8988T (cell line): Measurements from ENCODE around the gene KRT39.
"Not testable (repeated sequence)": the region's sequence is repeated elsewhere in the genome, so short reads cannot be mapped to it uniquely, and the experiment has no call there.

Source experiments
- DNase-seq: peaks from one replicate; pipeline ENCODE4 v3.0.0; 2011

The KRT39 gene

GRCh38 chr17:40966848-40967247 lies at the start of gene KRT39:
TSS of gene KRT39 (minus strand) at chr17:40966948. CDS start at chr17:40966856, 92 bp downstream.
- no peak for DNase-seq

DNA sequence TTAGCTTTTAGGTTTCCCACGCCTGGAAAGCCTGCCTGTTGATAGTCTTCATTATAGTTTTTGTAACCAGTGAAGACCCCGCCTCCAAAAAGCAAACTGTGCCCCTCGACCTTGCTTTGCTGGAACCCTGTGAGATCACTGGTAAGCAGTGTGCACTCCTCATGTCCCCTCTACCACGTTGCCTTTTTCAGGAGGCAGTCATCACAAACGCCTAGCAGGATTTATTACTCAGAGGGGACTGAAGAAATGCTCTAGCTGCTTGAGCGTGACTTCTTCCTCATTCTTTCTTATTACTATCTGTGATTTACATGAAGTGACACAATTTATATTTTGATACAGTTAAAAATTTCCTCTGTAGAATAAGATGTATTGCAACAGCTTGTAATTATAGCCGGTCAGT lies 48.7 kb upstream of the KRT39 start:
- no peak for DNase-seq

- DNase-seq = no peak
Observed at GRCh38 chr17:41013606-41014005, 46.9 kb upstream of the KRT39 start.

DNA sequence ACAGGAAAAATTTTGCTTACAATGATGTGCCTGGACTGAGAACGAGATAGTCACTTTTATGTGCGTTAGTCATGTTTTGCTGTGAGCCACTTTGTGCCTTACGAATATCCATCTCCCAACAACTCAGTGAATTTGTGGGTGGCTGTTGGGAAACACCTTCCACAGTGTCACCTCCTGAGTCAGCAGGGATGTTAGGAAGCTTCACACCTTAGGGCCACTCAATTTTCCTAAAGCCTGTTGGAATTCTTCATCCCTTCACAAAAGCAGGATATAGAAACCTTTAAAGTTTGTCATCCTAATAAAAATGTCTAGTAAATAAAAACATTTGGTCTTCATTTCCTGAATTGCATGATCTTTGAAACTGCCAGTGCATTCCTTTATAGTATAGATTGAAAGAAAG lies 46.4 kb upstream of the KRT39 start:
- no peak for DNase-seq

DNA sequence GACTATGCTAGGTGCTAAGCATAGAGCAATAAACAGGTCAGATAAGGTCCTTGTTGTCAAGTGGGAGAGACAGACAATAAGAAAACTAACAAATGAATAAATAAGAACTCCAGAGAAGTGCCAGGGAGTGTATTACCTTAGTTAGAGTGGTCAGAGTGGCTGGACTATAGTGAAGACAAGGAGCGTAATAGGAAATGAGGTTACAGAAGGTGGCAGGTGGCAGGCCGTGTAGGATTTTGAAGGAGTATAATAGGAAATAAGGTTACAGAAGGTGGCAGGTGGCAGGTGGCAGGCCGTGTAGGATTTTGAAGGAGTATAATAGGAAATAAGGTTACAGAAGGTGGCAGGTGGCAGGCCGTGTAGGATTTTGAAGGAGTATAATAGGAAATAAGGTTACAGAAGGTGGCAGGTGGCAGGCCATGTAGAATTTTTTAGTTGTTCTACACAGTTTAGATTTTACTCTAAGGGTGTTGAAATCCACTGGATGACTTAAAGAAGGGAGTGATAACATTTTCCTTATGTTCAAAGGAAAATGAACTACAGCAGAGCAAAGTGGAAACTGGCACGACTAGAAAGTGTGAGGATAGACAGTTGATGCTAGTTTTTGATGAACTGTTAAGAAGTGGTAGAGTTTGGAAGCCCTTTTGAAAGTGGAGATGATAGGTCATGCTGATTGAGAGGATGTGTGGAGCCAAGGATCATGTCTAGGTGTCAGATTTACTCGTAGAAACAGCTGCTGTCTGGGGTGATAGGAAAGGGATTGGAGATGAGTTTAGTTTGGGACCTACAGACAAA lies 45.8 kb upstream of the KRT39 start:
- DNase-seq = no peak

DNA sequence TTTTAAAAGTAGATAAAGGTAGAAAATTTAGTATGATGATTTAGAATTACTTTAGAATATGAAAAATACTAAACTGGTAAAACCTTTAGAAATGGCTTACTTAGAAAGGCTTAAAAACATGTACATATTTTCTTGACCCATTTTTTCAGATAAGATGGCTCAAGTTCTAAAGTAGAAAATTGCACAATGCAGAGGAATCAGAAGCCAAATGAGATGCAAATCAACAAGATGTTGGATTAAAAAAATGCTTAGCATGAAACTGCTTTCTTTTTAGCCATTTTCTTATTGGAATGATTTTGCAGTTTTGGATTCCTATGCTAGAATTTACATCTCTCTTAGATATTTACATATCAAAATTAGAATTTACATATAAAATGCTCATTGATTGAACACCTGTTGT lies 43.7 kb upstream of the KRT39 start:
- DNase-seq = no peak

GRCh38 chr17:41009936-41010335 lies 43.2 kb upstream of the KRT39 start:
- no peak for DNase-seq

GRCh38 chr17:41009301-41009760 lies 42.6 kb upstream of the KRT39 start:
- DNase-seq = no peak

GRCh38 chr17:41008811-41009210 lies 42.1 kb upstream of the KRT39 start, which contains the start of gene KRTAP3-1:
TSS of gene KRTAP3-1 (minus strand) at chr17:41009128. CDS start at chr17:41009074, 54 bp downstream.
- DNase-seq = no peak

DNA sequence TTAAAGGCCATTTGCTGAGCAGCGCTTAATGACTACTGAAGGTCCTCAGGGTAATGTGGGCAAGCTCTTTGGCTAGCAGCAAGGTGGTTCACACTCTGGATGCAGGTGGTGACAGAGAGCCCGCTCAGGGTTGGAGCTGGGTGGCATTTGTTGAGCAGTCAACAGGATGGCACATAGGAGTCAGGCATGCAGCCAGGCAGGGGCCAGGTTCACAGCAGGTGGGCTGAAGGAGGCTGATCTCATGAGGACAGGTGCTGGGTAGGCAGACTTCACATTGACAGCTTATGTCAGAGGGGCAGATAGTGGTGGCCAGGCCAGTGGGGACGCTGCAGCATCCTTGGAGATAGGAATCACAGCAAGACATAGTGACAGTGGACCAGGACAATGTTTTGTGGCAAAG lies 37.6 kb upstream of the KRT39 start:
- no peak for DNase-seq

DNA sequence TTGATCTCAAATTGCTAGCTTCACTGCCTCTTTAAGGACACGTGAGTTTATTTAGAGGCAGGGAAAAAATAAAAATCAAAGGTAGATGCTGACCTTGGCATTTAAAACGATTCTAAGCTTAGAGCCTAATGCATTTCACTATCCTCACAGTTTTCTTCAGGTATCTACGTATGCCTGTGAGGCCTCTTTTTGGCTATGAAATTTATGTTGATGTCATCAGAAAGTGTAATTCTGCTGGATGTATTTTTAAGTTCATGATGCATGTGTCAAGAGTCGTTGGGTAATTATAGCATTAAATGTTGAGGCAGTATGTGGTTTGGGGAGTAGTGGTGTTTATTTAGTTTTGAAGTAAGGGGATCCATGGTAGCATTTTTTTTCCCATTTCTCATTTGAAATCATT lies 37.2 kb upstream of the KRT39 start:
- no peak for DNase-seq

DNA sequence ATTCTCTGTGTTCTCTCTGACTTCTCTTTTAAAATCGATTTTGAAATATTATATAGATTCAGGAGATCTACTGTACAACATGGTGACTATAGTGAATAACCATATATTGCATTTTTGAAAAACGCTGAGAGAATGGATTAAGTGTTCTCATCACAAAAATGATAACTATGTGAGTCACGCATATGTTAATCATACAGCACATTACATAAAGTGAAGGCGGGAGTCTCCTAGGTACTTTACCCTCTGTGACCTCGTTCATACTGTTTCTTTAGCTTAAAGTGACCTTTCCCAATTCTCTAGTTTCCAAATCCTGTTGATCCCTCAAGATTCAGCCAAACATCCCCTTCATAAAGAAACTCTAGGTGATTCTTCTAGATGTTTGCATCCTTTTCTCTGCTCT lies 36.1 kb upstream of the KRT39 start:
- DNase-seq = no peak

DNA sequence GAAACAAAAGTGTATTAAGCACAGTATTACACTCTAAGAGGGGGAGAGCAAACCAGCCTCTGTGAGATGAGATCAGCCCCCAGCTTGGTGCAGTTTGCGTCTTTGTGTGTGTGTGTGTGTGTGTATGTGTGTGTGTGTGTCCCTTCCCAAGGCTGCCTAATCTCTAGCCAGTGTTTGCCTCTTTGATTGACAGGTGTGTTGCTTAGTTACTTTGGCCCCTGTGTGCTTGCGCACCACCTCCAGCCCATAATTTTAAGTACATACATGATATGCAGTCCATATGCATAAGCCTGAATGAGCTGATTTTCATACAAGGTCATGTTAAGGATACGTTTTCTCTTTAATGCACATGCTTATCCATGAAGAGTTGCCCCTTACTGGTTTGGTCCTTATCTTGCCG lies 35.0 kb upstream of the KRT39 start:
- DNase-seq = no peak

- not testable (repeated sequence) for DNase-seq
Observed at GRCh38 chr17:40999563-40999962, 32.8 kb upstream of the KRT39 start, which contains the start of gene KRTAP3-2. TSS of gene KRTAP3-2 (minus strand) at chr17:40999906. CDS start at chr17:40999853, 53 bp downstream.

GRCh38 chr17:40997361-40997760 lies 30.6 kb upstream of the KRT39 start:
- DNase-seq = no peak

DNA sequence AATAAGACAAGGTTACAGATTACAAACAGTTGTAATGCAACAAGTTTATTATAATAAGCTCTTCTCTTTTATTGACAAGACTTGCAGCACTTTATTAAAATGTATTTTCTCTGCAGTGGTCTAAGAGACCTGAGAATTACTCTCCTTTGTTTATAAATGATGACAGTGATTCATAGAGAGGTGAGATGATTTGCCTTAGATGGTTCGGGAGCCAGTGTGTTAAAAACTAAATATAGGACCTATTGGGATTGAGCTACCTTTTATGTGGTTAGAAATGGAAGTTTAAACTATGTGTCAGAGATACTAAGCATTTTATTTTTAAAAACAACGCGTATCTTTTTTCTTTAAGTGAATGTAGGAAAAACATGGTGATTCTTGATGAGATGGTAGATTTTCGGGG lies 30.1 kb upstream of the KRT39 start:
- no peak for DNase-seq

- no peak for DNase-seq
Observed at GRCh38 chr17:40995116-40995515, 28.4 kb upstream of the KRT39 start.

DNA sequence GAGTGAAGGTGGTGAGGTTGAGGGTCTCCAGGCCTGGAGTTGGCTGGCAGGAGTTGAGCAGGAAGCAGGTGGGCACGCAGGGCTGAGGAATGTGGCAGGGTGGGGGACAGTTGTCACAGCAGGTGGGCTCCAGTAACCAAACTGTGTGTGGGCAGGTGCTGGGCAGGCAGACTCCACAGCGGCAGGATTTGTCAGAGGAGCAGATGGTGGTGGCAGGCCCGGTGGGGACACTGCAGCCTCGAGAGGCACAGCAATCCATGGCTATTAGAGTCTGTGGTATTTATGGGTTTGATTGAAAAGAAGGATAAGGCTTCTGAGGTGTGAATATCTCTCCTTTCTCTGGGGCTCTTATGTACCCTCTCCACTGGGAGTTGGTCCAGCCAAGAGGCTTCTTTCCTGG lies 27.1 kb upstream of the KRT39 start, which contains the start of gene KRTAP3-3:
Gene KRTAP3-3, minus strand, starts transcription at position 326 of the 400 bp plus-strand sequence. Its CDS starts 67 bp downstream, at position 259.
- no peak for DNase-seq

DNA sequence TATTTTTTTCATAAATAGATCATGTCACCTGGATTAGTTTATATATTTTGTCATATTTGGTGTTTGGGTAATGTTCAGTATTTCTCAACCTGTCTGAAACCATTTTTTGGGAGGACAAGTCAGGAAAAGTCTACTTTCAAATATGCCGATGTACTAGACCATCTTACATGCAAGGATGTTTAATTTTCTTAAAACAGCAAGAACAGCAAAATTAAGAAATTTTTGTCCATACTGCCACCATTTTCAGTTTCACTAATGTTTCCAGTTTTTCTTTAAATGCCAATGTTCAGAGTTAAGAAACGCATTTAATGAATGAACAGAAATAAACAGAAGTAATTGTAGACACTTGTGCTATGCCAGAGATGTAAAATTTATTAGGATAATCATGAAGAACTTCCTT lies 26.3 kb upstream of the KRT39 start:
- DNase-seq = no peak

DNA sequence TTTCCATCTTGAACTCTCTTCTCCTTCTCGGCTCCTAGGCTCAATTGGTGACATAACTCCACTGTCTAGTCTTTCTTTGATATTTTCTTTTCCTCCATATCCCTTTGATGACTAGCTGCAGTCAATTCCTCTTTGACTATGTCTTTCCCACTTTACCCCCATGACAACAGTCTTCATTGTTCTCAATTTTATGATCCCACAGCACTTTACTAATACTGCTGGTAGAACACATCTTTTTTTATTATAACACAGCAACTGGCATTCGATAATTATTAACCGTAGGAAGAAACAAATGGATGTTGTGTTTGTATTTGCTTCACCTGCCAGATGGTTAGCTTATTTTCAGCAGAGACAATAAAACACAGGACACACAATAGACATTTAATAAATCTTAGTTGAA lies 25.9 kb upstream of the KRT39 start:
- DNase-seq = no peak

DNA sequence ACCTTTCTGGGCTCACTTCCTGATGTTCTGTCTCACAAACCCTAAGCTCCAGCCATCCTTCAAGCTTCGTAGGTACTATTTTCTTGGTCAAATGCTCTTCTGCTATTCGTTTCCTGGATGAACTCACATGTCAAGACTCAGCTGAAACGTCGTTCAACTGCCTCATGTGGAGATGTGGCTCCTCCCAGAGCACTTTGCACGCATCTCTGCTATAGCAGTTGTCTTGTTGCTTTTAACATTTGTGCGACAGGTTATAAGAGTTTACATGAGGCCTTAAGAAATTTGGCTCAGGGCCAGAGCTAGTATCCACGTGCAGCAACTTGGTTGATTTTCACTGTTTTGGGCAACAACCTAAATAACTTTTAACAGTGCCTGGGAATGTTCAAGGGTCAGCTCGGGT lies 20.2 kb upstream of the KRT39 start:
- no peak for DNase-seq

- DNase-seq = no peak
Observed at GRCh38 chr17:40984226-40984625, 17.5 kb upstream of the KRT39 start, which contains the start of gene KRT40. TSS of gene KRT40 (minus strand) at chr17:40984326. CDS start at chr17:40984273, 53 bp downstream.

DNA sequence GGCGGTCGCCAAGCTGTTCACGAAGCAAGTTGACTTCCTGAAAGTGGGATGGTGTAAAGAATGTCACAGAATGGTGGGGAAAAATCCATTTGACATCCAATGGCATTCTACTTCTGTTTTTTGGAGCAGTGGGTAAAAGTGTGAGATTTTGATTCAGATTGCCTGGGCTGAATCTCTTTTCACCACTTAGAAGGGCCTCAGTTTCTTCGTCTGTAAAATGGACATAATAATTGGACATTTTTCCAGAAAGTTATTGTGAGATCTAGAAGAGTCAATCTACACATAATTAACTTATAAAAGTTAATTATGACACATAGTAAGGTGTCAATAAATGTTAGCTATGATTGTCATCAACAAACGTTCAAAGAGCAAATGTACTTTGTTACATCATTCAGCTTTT lies 14.4 kb upstream of the KRT39 start:
- DNase-seq = no peak

GRCh38 chr17:40980596-40980995 lies 13.8 kb upstream of the KRT39 start:
- DNase-seq = no peak

DNA sequence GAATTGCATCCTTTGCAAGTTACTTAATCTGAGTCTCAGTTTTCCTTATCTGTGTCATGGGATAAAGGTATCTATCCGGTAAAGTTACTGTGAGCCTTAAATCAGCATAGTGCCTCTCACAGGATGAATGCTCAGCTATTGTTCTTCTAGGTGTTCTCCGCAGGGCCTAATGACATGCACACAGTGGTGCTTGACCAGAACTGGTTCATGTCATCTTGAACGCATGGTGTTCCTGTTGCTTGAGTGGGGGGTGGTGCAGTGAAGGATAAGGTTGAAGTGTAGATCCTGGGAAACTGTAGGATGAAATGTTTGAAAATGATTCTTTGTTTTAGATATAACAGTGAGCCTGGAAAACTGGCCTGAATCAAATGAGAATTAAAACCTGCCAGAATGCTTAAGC lies 13.4 kb upstream of the KRT39 start:
- no peak for DNase-seq
